Heart left ventricle (tissue), 16 donors: ENCODE measurements around the gene TWF1. TPM values are rescaled to one million over a fixed set of nuclear protein-coding genes. Genes with fewer than 3 reads are reported as not detected.
"Not testable (repeated sequence)": the region's sequence is repeated elsewhere in the genome, so short reads cannot be mapped to it uniquely, and the experiment has no call there.

Experiments
- ATAC-seq, 4 donors: fragments of 200-7000 bp; cut with Tn5 transposase; one replicate each; pipeline ENCODE4 v1.9.1; 2020 to 2022; ENCODE audit warnings: moderate library complexity in 4 of 4, mild to moderate bottlenecking in 3 of 4, moderate number of reproducible peaks in 1 of 4
- DNase-seq, 5 donors: peaks; one replicate each; pipeline ENCODE4 v3.0.0-alpha.2; 2020
- H3K27ac ChIP-seq, 12 donors: fragments of 200-600 bp; sonication (generic) in 4 of 12; one replicate each; pipeline versions ENCODE4 v1.5.0 to v1.8.0; 2016 to 2022; ENCODE audit warnings: mild to moderate bottlenecking in 2 of 12
- H3K27me3 ChIP-seq, 9 donors: fragments of 200-600 bp; sonication (generic) in 2 of 9; one replicate each; pipeline versions ENCODE4 v1.5.1 to v1.8.0; 2016 to 2022; ENCODE audit warnings: mild to moderate bottlenecking in 3 of 9
- H3K36me3 ChIP-seq, 9 donors: fragments of 200-600 bp; sonication (generic) in 2 of 9; one replicate each; pipeline versions ENCODE4 v1.5.0 to v1.8.0; 2018 to 2022; ENCODE audit warnings: mild to moderate bottlenecking in 2 of 9
- H3K4me1 ChIP-seq, 12 donors: fragments of 200-600 bp; sonication (generic) in 4 of 12; one replicate each; pipeline versions ENCODE4 v1.5.0 to v1.8.0; 2016 to 2022; ENCODE audit warnings: mild to moderate bottlenecking in 3 of 12
- H3K4me3 ChIP-seq, 12 donors: fragments of 200-600 bp; sonication (generic) in 4 of 12; one replicate each; pipeline versions ENCODE4 v1.5.0 to v1.8.0; 2017 to 2022; ENCODE audit warnings: mild to moderate bottlenecking in 9 of 12, moderate library complexity in 4 of 12
- H3K9me3 ChIP-seq, 12 donors: fragments of 200-600 bp; sonication (generic) in 4 of 12; one replicate each; pipeline versions ENCODE4 v1.5.0 to v1.8.0; 2016 to 2022; ENCODE audit warnings: mild to moderate bottlenecking in 1 of 12
- CTCF ChIP-seq, 12 donors: fragments of 200-600 bp; sonication (generic) in 4 of 12; IDR thresholded peaks; one replicate each; pipeline versions ENCODE4 v1.5.0 to v1.8.0; 2018 to 2022; ENCODE audit warnings: antibody characterized with exemption in 12 of 12, mild to moderate bottlenecking in 5 of 12
- POLR2A ChIP-seq, 2 donors: fragments of 450-650 bp; IDR thresholded peaks; one replicate each; pipeline ENCODE4 v1.6.1; 2017; ENCODE audit warnings: antibody characterized with exemption in 2 of 2, mild to moderate bottlenecking in 2 of 2, moderate library complexity in 2 of 2
- WGBS, 4 donors: extraction: QIAGEN DNeasy Blood & Tissue Kit in 2 of 4; methylation state at CpG; one replicate each; pipeline versions ENCODE4 v1.1.5 to v1.1.7; 2013 to 2018; 5-methylcytosine and 5-hydroxymethylcytosine counted together
- intact Hi-C, 10 donors: fragments of 100-400 bp; cut with DNase I; formaldehyde crosslinking; loops; one replicate each; pipeline versions ENCODE4 v1.11.1 to v1.14.2; 2022
- polyA plus RNA-seq, 2 donors: library from polyadenylated mRNA; stranded (reverse); fragments of 200-250 nt; gene quantifications; one replicate each; pipeline ENCODE4 v1.2.3, GENCODE V29; 2013
- total RNA-seq, 9 donors: library from RNA; depleted of rRNA in 2 of 9; stranded (reverse); fragments of >200 nt in 2 of 9; fragmentation: NEBNext Ultra II Directional in 3 of 9; extraction: Animal tissue kit (Norgen Biotek cat#: 25700) in 3 of 9; gene quantifications; one replicate each; pipeline versions ENCODE4 v1.1.0 to v1.2.4, GENCODE V29; 2016 to 2023
- donor health status: ischemic (EF 13 %, LVEDD 7.1; RV severe dilation, severe dysfunction).
- donor health status: healthy with polysubstance abuse.
- donor health status: DM: no; HTN: yes; CAD: no.
- donor health status: DM: no; HTN: no; CAD: no.
- donor health status: ischemic (EF 25% LVEDD 6.9; RV normal size, moderate dysfunction).
- donor health status: ischemic (EF 25% LVEDD 5.7; RV mildly dilated, moderate dysfunction).
- donor health status: healthy.
- donor health status: DM: yes; HTN: yes; CAD: no.
- donor health status: ischemic (EF 35%, LVEDD 5.7; RV mildly dilated, moderate dysfunction).
- donor health status: nonischemic (EF 11% LVEDD 7.7; RV severe dilation, severe dysfunction).
- donor health status: DM: yes; HTN: yes; CAD: no.
- donor health status: PGD.
- donor health status: ischemic (EF 29% LVEDD 5.4; RV normal size, mild dysfunction).
- donor health status: nonischemic (EF 23%, LVEDD 6.1; RV moderate dilation, normal function).

TWF1 gene
- total and polyA plus RNA-seq, 11 donors = 8.3 to 34.6 (median 10.7) TPM

- Histone ChIP-seq H3K9me3 (peaks cover 0 to 6% (median 0%) of the 10 kb centered on the region in 12 donors), H3K27ac (no peak overlapping the region), H3K27me3 (no peaks in the 10 kb centered on the region), H3K36me3 (peaks cover 0 to 21% (median 9%) of the 10 kb centered on the region in 9 donors), H3K4me3 (no peak overlapping the region), H3K4me1 (peaks cover 0 to 25% (median 5%) of the 10 kb centered on the region in 12 donors)
- intact Hi-C loops = loop anchor here in 1 of 10 donors (10.0 kb wide), 1 partner anchor 131 kb away; no protein-coding TSS in a partner anchor
- WGBS, 4 donors = 94 to 97% (median 95%) methylated on average over 3 of the region's 3 CpGs
- ATAC-seq (no peak), DNase-seq (no peak)
- no peak for TF ChIP-seq POLR2A (IDR thresholded peaks at IDR 0.05)
- no peak for TF ChIP-seq CTCF (IDR thresholded peaks at IDR 0.05)
Observed at GRCh38 chr12:43754015-43754414, 52.1 kb downstream of the TWF1 start.

GRCh38 chr12:43751360-43751759 lies 54.8 kb downstream of the TWF1 start:
- H3K9me3 ChIP-seq, DNase-seq, H3K27me3 ChIP-seq, H3K4me3 ChIP-seq, H3K27ac ChIP-seq, ATAC-seq: not testable (repeated sequence)
- intact Hi-C loops = loop anchor here in 1 of 10 donors (10.0 kb wide), 1 partner anchor 133 kb away; no protein-coding TSS in a partner anchor
- WGBS, 4 donors = 90 to 99% (median 96%) methylated on average over 5 to 6 of the region's 6 CpGs
- Histone ChIP-seq H3K4me1 (peaks cover 0 to 14% (median 0%) of the 10 kb centered on the region in 12 donors), H3K36me3 (peaks cover 0 to 21% (median 11%) of the 10 kb centered on the region in 9 donors)

- H3K27ac ChIP-seq = no peak overlapping the region
- intact Hi-C loops = loop anchor here in 1 of 10 donors (10.0 kb wide), 1 partner anchor 134 kb away; no protein-coding TSS in a partner anchor
- H3K36me3 ChIP-seq = peaks cover 0 to 25% (median 14%) of the 10 kb centered on the region in 9 donors
- no peak overlapping the region for H3K4me3 ChIP-seq
- H3K27me3 ChIP-seq = no peaks in the 10 kb centered on the region
- 87 to 95% (median 93%) methylated on average over 3 of the region's 3 CpGs for WGBS, 4 donors
- no peak for ATAC-seq
- peaks cover 0 to 14% (median 0%) of the 10 kb centered on the region in 12 donors for H3K4me1 ChIP-seq
- TF ChIP-seq POLR2A (IDR thresholded peaks at IDR 0.05) (no peak), CTCF (IDR thresholded peaks at IDR 0.05) (no peak)
- peaks cover 0 to 6% (median 0%) of the 10 kb centered on the region in 12 donors for H3K9me3 ChIP-seq
- no peak for DNase-seq
Observed at GRCh38 chr12:43750814-43751213, 55.3 kb downstream of the TWF1 start.

- WGBS, 4 donors = 84 to 97% (median 96%) methylated on average over 5 of the region's 5 CpGs
Observed at GRCh38 chr12:43749016-43749415, 57.1 kb downstream of the TWF1 start.

More at GRCh38 chr12:43749016-43749415, 57.1 kb downstream of the TWF1 start:
- Histone ChIP-seq H3K9me3 (peaks cover 0 to 6% (median 0%) of the 10 kb centered on the region in 12 donors), H3K36me3 (peaks cover 0 to 32% (median 21%) of the 10 kb centered on the region in 9 donors), H3K4me3 (no peak overlapping the region), H3K4me1 (peaks cover 0 to 13% (median 0%) of the 10 kb centered on the region in 12 donors), H3K27ac (no peak overlapping the region), H3K27me3 (no peaks in the 10 kb centered on the region)
- intact Hi-C loops = no loop called here
- DNase-seq = no peak
- TF ChIP-seq CTCF (IDR thresholded peaks at IDR 0.05) (no peak), POLR2A (IDR thresholded peaks at IDR 0.05) (no peak)
- ATAC-seq = no peak
